Right lobe of liver (tissue), 4 donors: ENCODE data around the gene TRA2A.

Experiments
- POLR2A ChIP-seq: fragments of 450-650 bp; IDR thresholded peaks from one replicate; pipeline ENCODE4 v1.6.1; 2017; ENCODE audit warnings: antibody characterized with exemption, mild to moderate bottlenecking
- TF ChIP-seq, protein P1 (sequence below), 4 donors: fragments of 200-600 bp in 3 of 4; fragments of 450-650 bp in 1 of 4; IDR thresholded peaks; one replicate each; pipeline versions ENCODE4 v1.5.1 to v1.8.0; 2016 to 2022; ENCODE audit warnings: antibody characterized with exemption in 4 of 4, mild to moderate bottlenecking in 2 of 4
- donor health status: DM: no; HTN: no; CAD: no.
- donor health status: DM: no; HTN: no; CAD: no.
- donor health status: DM: no; HTN: yes; CAD: no.

DNA sequence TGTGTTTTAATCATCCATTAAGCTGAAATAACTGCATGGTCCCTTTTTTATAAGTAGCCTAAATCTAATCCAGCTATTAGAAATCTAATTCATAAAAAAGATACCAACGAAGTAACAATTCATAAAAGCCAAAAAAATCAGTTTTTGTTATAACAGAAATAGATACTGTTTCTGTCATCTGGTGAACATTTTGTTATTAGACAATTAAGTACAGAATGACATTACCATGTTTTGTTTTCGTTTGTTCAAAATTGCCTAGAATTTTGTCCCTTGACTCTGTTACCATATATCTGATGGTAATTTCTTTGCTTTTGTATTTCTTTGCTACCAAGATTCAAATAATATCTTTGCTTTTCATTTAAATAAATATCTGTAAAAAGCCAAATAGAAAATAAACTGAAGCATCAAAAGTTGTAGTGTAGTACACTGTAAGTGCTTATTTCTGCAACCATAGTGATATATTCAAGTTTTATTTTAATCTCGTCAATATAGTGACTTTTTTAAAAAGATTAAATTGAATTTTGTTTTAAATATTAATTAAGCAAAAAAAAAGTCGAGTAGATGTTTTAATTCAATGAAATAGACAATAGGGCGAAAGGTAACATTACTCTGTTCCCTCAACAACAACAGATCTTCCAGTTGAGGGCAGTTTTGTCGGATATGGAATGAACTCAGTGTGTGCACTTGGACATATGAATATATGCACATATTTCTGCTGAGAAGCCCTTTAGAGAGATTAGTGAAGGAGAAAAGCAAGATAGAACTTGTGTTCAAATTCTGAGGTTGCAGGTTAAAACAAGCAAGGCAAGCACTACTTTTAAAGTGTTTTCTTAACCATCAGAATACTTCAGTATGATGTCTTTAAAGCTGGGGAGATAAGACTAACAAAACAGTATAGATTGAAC is 53.6 kb downstream of the TRA2A start:
- TF ChIP-seq POLR2A: no peak
- TF ChIP-seq, protein P1, sequence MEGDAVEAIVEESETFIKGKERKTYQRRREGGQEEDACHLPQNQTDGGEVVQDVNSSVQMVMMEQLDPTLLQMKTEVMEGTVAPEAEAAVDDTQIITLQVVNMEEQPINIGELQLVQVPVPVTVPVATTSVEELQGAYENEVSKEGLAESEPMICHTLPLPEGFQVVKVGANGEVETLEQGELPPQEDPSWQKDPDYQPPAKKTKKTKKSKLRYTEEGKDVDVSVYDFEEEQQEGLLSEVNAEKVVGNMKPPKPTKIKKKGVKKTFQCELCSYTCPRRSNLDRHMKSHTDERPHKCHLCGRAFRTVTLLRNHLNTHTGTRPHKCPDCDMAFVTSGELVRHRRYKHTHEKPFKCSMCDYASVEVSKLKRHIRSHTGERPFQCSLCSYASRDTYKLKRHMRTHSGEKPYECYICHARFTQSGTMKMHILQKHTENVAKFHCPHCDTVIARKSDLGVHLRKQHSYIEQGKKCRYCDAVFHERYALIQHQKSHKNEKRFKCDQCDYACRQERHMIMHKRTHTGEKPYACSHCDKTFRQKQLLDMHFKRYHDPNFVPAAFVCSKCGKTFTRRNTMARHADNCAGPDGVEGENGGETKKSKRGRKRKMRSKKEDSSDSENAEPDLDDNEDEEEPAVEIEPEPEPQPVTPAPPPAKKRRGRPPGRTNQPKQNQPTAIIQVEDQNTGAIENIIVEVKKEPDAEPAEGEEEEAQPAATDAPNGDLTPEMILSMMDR (IDR thresholded peaks at IDR 0.05): no peak
